Fibroblast of mammary gland (primary cell): ENCODE measurements around the gene GRIK1.
A peak's percentile ranks its signal among the peaks of the same experiment; 100 is the strongest.

ENCODE experiments used
- DNase-seq: peaks from one replicate; pipeline ENCODE4 v3.0.0-alpha.2; 2010; ENCODE audit warnings: low read depth
- H3K4me3 ChIP-seq: 2 replicates; pipeline ENCODE4 v1.5.1; 2011; ENCODE audit warnings: low read depth, mild to moderate bottlenecking, low read length, moderate library complexity; ENCODE audit not compliant: control insufficient read depth
- TF ChIP-seq, protein P1 (sequence below): conservative IDR thresholded peaks from 2 replicates; pipeline ENCODE4 v1.5.1; 2011; ENCODE audit warnings: low read depth, low read length, inconsistent platforms; ENCODE audit not compliant: control insufficient read depth, insufficient read depth

The GRIK1 gene

DNA sequence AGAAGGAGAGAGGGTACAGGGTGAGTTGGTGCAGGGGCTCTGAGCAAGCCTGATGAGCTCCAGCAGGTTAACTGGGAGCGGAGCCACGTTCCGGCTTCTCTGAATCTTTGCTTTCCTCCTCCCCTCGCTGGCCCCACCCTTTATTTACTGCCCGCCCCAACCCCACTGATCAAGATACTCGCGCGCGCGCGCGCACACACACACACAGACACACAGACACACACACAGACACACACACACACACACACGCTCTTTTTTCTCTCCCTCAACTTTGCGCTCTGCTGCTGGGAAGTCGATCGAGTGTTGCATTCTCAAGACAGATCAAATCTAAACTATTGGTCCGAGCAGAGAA is at the start of gene GRIK1:
TSS of gene GRIK1 (minus strand) at position 73 of the 352 bp plus-strand sequence.
- DNase-seq = peak; percentile 2
- TF ChIP-seq, protein P1, sequence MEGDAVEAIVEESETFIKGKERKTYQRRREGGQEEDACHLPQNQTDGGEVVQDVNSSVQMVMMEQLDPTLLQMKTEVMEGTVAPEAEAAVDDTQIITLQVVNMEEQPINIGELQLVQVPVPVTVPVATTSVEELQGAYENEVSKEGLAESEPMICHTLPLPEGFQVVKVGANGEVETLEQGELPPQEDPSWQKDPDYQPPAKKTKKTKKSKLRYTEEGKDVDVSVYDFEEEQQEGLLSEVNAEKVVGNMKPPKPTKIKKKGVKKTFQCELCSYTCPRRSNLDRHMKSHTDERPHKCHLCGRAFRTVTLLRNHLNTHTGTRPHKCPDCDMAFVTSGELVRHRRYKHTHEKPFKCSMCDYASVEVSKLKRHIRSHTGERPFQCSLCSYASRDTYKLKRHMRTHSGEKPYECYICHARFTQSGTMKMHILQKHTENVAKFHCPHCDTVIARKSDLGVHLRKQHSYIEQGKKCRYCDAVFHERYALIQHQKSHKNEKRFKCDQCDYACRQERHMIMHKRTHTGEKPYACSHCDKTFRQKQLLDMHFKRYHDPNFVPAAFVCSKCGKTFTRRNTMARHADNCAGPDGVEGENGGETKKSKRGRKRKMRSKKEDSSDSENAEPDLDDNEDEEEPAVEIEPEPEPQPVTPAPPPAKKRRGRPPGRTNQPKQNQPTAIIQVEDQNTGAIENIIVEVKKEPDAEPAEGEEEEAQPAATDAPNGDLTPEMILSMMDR = no peak
- peak within 1 kb of the TSS; percentile 39 for H3K4me3 ChIP-seq

DNA sequence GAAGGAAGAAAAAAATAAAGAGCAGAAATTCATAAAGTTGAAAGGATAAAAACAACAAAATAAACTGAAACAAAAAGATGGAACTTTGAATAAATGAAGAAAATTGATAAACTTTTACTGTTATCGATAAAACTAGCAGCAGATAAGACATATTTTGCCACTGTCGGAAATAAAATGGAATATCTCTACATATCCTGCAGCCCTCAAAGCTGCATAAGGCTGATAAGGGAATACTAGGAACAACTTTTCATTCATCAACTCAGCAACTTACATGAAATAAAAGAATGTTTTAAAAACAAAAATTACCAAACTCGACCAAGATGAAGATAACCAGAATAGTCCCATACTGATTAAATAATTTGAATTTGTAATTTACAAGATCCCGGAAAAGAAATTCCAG is 48.0 kb upstream of the GRIK1 start:
- H3K4me3 ChIP-seq = no peak overlapping the region
- TF ChIP-seq, protein P1 = no peak
- DNase-seq = no peak

DNA sequence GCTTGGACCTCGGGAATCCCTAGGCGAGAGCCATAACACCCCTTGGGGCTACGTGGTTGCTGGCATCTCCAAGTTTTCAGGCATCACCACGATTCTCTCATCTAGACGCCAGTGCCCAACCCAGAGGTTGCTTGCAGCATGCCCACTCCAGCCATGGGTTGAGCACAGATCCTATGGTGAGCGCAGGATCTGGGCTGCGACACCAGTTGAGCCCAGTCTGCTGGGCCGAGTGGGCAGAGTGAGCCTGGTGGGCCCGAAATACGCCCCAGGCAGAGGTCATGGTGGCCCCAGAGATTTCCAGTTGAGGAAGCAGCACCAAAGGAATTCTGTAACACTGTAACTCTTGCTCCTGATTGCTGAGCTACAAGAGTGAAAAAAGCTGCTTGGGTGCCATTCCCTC is 46.1 kb upstream of the GRIK1 start:
- no peak overlapping the region for H3K4me3 ChIP-seq
- DNase-seq = no peak
- TF ChIP-seq, protein P1 = no peak

DNA sequence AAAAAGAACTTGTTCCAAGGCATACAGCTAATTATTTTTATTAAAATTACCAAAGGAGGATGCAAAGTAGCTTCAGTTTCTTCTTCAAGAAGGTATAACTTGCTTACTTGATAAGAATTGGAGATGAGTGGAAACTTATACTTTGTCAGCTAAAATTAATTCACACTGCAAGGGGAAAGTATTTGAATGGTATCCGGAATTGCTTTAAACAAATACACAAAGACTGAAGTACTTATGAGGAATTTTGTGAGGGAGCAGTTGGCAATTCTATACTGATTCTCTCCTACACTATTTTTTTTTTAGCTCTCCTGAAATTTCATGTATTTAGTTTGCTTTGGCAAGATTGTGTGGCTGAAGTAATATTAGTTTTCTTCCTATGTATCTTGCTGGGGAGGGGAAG is 39.2 kb upstream of the GRIK1 start:
- TF ChIP-seq, protein P1 = no peak
- DNase-seq = no peak
- no peak overlapping the region for H3K4me3 ChIP-seq

DNA sequence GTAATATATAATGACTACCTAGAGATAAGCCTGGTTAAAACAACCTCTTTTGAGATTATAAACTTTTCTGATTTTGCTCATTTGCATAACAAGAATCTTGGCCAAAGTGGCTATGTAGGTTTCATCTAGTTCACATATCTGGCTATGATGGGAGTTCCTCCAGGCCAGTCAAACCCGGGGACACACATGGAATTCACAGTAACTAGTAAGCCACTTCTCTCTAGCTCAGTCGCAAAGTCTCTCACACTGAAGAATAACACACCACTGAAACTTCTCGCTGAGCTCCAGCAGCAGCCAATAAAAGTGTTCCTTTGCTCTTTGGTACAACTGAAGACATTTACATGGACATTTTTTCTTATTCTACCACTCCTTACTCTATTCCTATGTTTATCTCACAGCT is 36.0 kb upstream of the GRIK1 start:
- H3K4me3 ChIP-seq = no peak overlapping the region
- TF ChIP-seq, protein P1 = no peak
- no peak for DNase-seq

DNA sequence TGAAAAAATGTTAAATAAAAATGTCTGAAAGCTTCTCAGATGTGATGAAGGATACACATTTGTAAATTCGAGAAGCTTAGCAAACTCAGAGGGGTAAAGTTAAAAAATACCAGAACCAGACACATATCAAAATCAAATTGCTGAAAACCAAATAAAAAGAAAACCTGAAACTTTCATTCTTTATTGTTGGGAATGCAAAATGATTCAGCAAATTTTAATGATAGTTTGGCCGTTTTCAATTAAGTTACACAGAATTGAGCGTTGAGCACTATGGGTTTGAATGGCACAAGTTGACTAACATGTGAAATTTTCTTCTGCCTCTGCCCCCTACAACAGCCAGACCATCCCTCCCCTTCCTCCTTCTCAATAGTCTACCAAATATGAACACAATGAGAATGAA is 33.5 kb upstream of the GRIK1 start:
- no peak for DNase-seq

More for the DNA sequence above, 33.5 kb upstream of the GRIK1 start:
- H3K4me3 ChIP-seq = no peak overlapping the region
- TF ChIP-seq, protein P1 = no peak
